ENCODE results near the gene KRTAP5-7.

DNA sequence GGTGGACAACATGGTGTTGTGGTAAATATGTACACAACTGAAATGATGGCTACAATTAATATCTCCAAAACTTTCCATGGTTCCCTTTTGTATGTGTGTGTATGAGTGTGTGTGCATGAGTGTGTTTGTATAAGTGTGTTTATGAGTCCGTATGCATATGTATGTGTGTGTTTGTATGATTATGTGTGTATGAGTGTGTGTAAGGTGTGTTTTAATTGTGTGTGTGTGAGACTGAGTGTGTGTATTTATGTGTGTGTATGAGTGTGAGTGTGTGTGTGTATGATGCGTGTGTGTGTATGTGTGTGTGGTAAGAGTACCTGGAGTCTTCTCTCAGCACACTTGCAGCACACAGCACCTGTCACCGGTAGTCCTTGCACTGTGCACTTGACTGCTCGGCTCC, 29.0 kb downstream of the KRTAP5-7 start:
- TF ChIP-seq EZH2 (IDR thresholded peaks at IDR 0.05; ENCODE audit: borderline replicate concordance, low read depth, low read length, severe bottlenecking) = no peak
- TF ChIP-seq, protein P1, sequence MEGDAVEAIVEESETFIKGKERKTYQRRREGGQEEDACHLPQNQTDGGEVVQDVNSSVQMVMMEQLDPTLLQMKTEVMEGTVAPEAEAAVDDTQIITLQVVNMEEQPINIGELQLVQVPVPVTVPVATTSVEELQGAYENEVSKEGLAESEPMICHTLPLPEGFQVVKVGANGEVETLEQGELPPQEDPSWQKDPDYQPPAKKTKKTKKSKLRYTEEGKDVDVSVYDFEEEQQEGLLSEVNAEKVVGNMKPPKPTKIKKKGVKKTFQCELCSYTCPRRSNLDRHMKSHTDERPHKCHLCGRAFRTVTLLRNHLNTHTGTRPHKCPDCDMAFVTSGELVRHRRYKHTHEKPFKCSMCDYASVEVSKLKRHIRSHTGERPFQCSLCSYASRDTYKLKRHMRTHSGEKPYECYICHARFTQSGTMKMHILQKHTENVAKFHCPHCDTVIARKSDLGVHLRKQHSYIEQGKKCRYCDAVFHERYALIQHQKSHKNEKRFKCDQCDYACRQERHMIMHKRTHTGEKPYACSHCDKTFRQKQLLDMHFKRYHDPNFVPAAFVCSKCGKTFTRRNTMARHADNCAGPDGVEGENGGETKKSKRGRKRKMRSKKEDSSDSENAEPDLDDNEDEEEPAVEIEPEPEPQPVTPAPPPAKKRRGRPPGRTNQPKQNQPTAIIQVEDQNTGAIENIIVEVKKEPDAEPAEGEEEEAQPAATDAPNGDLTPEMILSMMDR (IDR thresholded peaks at IDR 0.05; ENCODE audit: borderline replicate concordance, extremely low read depth, low read length, poor library complexity, severe bottlenecking) = no peak

Measured in DND-41 (cell line).